HepG2 (cell line): ENCODE data around the gene BMP8A. TPM values are rescaled to one million over a fixed set of nuclear protein-coding genes. Genes with fewer than 3 reads are reported as not detected.

Experiments used
- ATAC-seq: fragments of 200-7000 bp; cut with Tn5 transposase; 3 replicates; pipeline ENCODE4 v1.9.1; 2020; ENCODE audit warnings: mild to moderate bottlenecking, moderate library complexity
- BruUV-seq: library from RNA; stranded (reverse); fragments of 400-500 nt; replicated peaks from 2 replicates; lab custom pipeline; 2021; lab: Mats Ljungman, UMichigan
- CTCF ChIA-PET: fragments of 300-600 bp; formaldehyde crosslinking; extraction: SDS; loops from one replicate; lab custom pipeline; 2021; ENCODE audit warnings: low total read pairs, inconsistent platforms, low intra/inter-chr PET ratio; lab: Yijun Ruan, JAX
- POLR2A ChIA-PET: fragments of 350-600 bp; sonication (Branson Sonifier 250); formaldehyde crosslinking; loops from one replicate; lab custom pipeline; 2020; ENCODE audit warnings: antibody characterized with exemption, inconsistent platforms; lab: Yijun Ruan, JAX
- DNase-seq: peaks from one replicate; pipeline ENCODE4 v3.0.0-alpha.2; 2015; ENCODE audit warnings: low spot score
- FAIRE-seq: peaks from 3 replicates; lab custom pipeline; 2011; peaks lifted over from hg19 to GRCh38; lab: Jason Lieb, UNC
- H2AFZ ChIP-seq: one replicate; pipeline ENCODE4 v1.6.1; 2011; ENCODE audit warnings: low read length, inconsistent platforms
- H3K27ac ChIP-seq: fragments of 300-600 bp; 3 replicates; pipeline ENCODE4 v1.8.0; 2011; ENCODE audit warnings: mixed run types, mild to moderate bottlenecking, mixed read lengths, low read length, inconsistent platforms; ENCODE audit not compliant: insufficient read depth; ENCODE audit errors: extremely low read length
- H3K27me3 ChIP-seq, 2 experiments: fragments of 200-600 bp in 1 of 2; 2 replicates in 1 of 2; 3 replicates in 1 of 2; pipeline versions ENCODE4 v1.6.0 to v1.8.0; 2011; ENCODE audit warnings: low read length in 2 of 2, mild to moderate bottlenecking in 2 of 2, moderate library complexity in 2 of 2, inconsistent platforms in 1 of 2; ENCODE audit not compliant: insufficient read depth in 2 of 2, control insufficient read depth in 1 of 2
- H3K36me3 ChIP-seq, 2 experiments: fragments of 200-600 bp in 1 of 2; replicated peaks in 1 of 2; 2 replicates in 1 of 2; 3 replicates in 1 of 2; pipeline versions ENCODE4 v1.5.1 to v1.8.0; 2011; ENCODE audit warnings: low read length in 2 of 2, inconsistent platforms in 1 of 2; ENCODE audit not compliant: insufficient read depth in 2 of 2, control insufficient read depth in 1 of 2
- H3K4me1 ChIP-seq: 2 replicates; pipeline ENCODE4 v1.5.1; 2012; ENCODE audit warnings: low read length, inconsistent platforms; ENCODE audit not compliant: insufficient read depth
- H3K4me2 ChIP-seq: 2 replicates; pipeline ENCODE4 v1.6.0; 2011; ENCODE audit warnings: low read depth, low read length, inconsistent platforms
- H3K4me3 ChIP-seq, 3 experiments: fragments of 200-600 bp in 1 of 3; sonication (generic), shearing (Covaris generic) in 1 of 3; replicated peaks in 1 of 3; 2 replicates each; pipeline ENCODE4 v1.5.1; 2011 to 2016; ENCODE audit warnings: low read length in 3 of 3, inconsistent platforms in 2 of 3, low read depth in 2 of 3, mild to moderate bottlenecking in 2 of 3, control low read depth in 1 of 3, mixed read lengths in 1 of 3; ENCODE audit not compliant: insufficient read depth in 1 of 3
- H3K79me2 ChIP-seq: one replicate; pipeline ENCODE4 v1.6.1; 2011; ENCODE audit warnings: low read length, inconsistent platforms; ENCODE audit not compliant: insufficient read depth
- H3K9ac ChIP-seq: 2 replicates; pipeline ENCODE4 v1.6.0; 2011; ENCODE audit warnings: mild to moderate bottlenecking, low read depth, low read length, inconsistent platforms; ENCODE audit not compliant: insufficient read depth
- H3K9me3 ChIP-seq: 2 replicates; pipeline ENCODE4 v1.5.1; 2012; ENCODE audit warnings: mild to moderate bottlenecking, low read length
- H4K20me1 ChIP-seq: 2 replicates; pipeline ENCODE4 v1.6.0; 2011; ENCODE audit warnings: inconsistent platforms, mild to moderate bottlenecking, low read length, moderate library complexity; ENCODE audit not compliant: insufficient read depth
- CEBPB ChIP-seq: IDR thresholded peaks from 2 replicates; pipeline ENCODE4 v1.6.1; 2011; ENCODE audit warnings: low read depth, low read length, improper control_type of control experiment, borderline replicate concordance
- MAFK ChIP-seq, 2 experiments: IDR thresholded peaks in 1 of 2; conservative IDR thresholded peaks in 1 of 2; 2 replicates each; pipeline ENCODE4 v1.6.1; 2011; ENCODE audit warnings: improper control_type of control experiment in 2 of 2, low read length in 2 of 2
- NR2F1 ChIP-seq, 2 experiments: fragments of 450-650 bp in 1 of 2; formaldehyde crosslinking in 1 of 2; IDR thresholded peaks; 2 replicates each; pipeline versions ENCODE4 v1.5.0 to v1.6.1; 2016 to 2020; ENCODE audit warnings: mild to moderate bottlenecking in 1 of 2, missing compliant biosample characterization in 1 of 2, missing genetic modification reagents in 1 of 2, moderate library complexity in 1 of 2
- SNAPC5 ChIP-seq: sonication (generic); formaldehyde crosslinking; IDR thresholded peaks from 2 replicates; pipeline ENCODE4 v1.8.1; 2023; ENCODE audit warnings: mild to moderate bottlenecking, missing genetic modification reagents, borderline replicate concordance
- STAG1 ChIP-seq: sonication (generic); formaldehyde crosslinking; IDR thresholded peaks from 2 replicates; pipeline ENCODE4 v1.4.0; 2020; ENCODE audit warnings: missing genetic modification reagents
- TBX2 ChIP-seq: sonication (generic); formaldehyde crosslinking; IDR thresholded peaks from 2 replicates; pipeline ENCODE4 v1.5.0; 2020; ENCODE audit warnings: missing genetic modification reagents, mild to moderate bottlenecking, borderline replicate concordance
- TCF7 ChIP-seq: sonication (generic); IDR thresholded peaks from 2 replicates; pipeline ENCODE4 v1.6.1; 2016; ENCODE audit warnings: antibody characterized with exemption, low read depth
- ZC3H4 ChIP-seq: sonication (generic); formaldehyde crosslinking; IDR thresholded peaks from 2 replicates; pipeline ENCODE4 v1.4.0; 2020; ENCODE audit warnings: missing genetic modification reagents, borderline replicate concordance
- ZNF234 ChIP-seq: sonication (generic); formaldehyde crosslinking; conservative IDR thresholded peaks from 2 replicates; pipeline ENCODE4 v1.5.1; 2020; ENCODE audit warnings: mild to moderate bottlenecking, missing genetic modification reagents
- ZNF562 ChIP-seq: sonication (generic); formaldehyde crosslinking; IDR thresholded peaks from 2 replicates; pipeline ENCODE4 v1.8.0; 2022; ENCODE audit warnings: missing genetic modification reagents, borderline replicate concordance
- ZNF709 ChIP-seq: sonication (generic); formaldehyde crosslinking; IDR thresholded peaks from 2 replicates; pipeline ENCODE4 v1.5.0; 2020; ENCODE audit warnings: mild to moderate bottlenecking, missing genetic modification reagents
- WGBS: methylation state at CpG from one replicate; pipeline ENCODE4 v1.1.6; 2017; ENCODE audit warnings: low lambda C conversion rate; 5-methylcytosine and 5-hydroxymethylcytosine counted together
- in situ Hi-C: cut with HindIII; loops from 2 replicates; pipeline ENCODE4 v1.10.0; 2017; ENCODE audit warnings: low pct_unique_long_range_greater_than_20kb; ENCODE audit not compliant: extremely low pct_ligation_motif_present
- intact Hi-C: fragments of 100-400 bp; cut with micrococcal nuclease; formaldehyde crosslinking; loops from one replicate; pipeline ENCODE4 v1.10.0; 2022; ENCODE audit not compliant: unreplicated experiment
- polyA plus RNA-seq, 8 experiments: library from polyadenylated mRNA; depleted of rRNA in 3 of 8; stranded (reverse) in 7 of 8; unstranded in 1 of 8; fragments of >200 nt; fragmentation: Illumina TruSeq in 4 of 8; extraction: Trizol in 4 of 8; gene quantifications; 2 replicates each; pipeline versions ENCODE4 v1.2.1 to v1.2.3, GENCODE V29; 2011 to 2016; ENCODE audit warnings: low read depth in 4 of 8, missing spikeins in 1 of 8, mixed read lengths in 1 of 8; ENCODE audit not compliant: insufficient read depth in 1 of 8
- total RNA-seq, 5 experiments: library from RNA; depleted of rRNA; stranded (reverse); fragments of >200 nt; fragmentation: Illumina TruSeq; extraction: Trizol; gene quantifications; 2 replicates each; pipeline ENCODE4 v1.2.3, GENCODE V29; 2016; ENCODE audit warnings: low read depth in 1 of 5
- TF ChIP-seq, protein P1 (sequence below): sonication (generic); formaldehyde crosslinking; IDR thresholded peaks from 2 replicates; pipeline ENCODE4 v1.4.0; 2020; ENCODE audit warnings: missing genetic modification reagents

The BMP8A gene
- total and polyA plus RNA-seq, 2 of the 13 experiments (the other 11 are each of a cell fraction or from before 2014, with no cell fraction given): 0.05 TPM; not detected in 1

DNA sequence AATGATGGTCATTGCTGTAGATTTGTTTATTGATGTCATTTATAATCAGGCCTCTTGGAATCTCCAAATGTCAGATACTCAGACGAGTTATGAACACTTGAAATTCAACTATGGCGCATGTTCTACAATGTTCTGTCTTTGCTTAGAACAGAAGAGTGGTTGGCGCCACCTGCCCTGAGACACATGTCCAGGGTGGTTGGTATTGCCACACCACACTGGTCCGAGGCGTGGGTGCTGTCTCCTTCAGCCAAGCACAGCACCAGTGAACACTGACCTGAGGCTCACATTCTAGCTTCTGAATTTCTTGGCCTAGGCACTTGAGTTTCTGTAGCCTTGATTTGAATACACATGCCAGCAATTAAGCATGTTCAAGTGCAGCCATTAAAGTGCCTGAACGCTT is 10.1 kb upstream of the BMP8A start (continued):
- TF ChIP-seq NR2F1 (CRISPR knock-in tag; IDR thresholded peaks at IDR 0.05) (no peak), TCF7 (no peak), MAFK (conservative IDR thresholded peaks at IDR 0.05 in 1 of 2, IDR thresholded peaks at IDR 0.05 in 1 of 2; ENCODE audit: low read length in 2 of 2) (no peak)

- H3K4me2 ChIP-seq: no peak overlapping the region
- peak; percentile 43; the same call in 1 of the 2 replicates for TF ChIP-seq CEBPB
- no peak for TF ChIP-seq STAG1 (CRISPR knock-in tag)
- TF ChIP-seq, all 625 proteins: peak for 1
- BruUV-seq: no TSS peak
- no peak overlapping the region for H3K27ac ChIP-seq
- DNase-seq: no peak
- ChIA-PET POLR2A (no interaction called here), CTCF (no interaction called here)
- no peaks in the 10 kb centered on the region for H3K79me2 ChIP-seq
- 82% methylated on average over 1 of the region's 1 CpG for WGBS
- H3K9ac ChIP-seq: no peak overlapping the region
- no peaks in the 10 kb centered on the region for H4K20me1 ChIP-seq
- in situ Hi-C loops (no loop called here), intact Hi-C loops (no loop called here)
- no peak overlapping the region for H2AFZ ChIP-seq
- FAIRE-seq: no peak
- no peak overlapping the region for H3K4me3 ChIP-seq
- H3K9me3 ChIP-seq: no peaks in the 10 kb centered on the region
- no peaks in the 10 kb centered on the region for H3K4me1 ChIP-seq
- H3K36me3 ChIP-seq: peaks cover 24 to 58% of the 10 kb centered on the region in 2 experiments
- ATAC-seq: no peak
- H3K27me3 ChIP-seq: no peaks in the 10 kb centered on the region
Measured at GRCh38 chr1:39483276-39483675, 8.2 kb upstream of the BMP8A start.

DNA sequence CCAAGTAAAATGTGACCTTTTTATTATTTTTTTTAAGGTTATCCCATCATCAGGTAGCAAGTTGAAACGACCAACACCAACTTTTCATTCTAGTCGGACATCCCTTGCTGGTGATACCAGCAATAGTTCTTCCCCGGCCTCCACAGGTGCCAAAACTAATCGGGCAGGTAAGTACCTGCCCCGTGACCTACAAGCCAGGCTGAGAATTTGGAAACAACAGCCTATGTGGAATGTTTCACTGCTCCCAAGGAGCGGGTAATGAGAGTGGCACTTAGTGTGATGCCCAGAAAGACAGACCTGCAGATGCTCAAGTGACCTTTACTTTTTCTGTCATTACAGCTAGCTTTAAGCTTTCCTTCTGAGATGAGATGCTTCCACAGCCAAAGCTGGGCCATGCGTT is 6.9 kb upstream of the BMP8A start:
- H3K79me2 ChIP-seq: no peaks in the 10 kb centered on the region
- ChIA-PET POLR2A (no interaction called here), CTCF (no interaction called here)
- no peak for FAIRE-seq
- H3K36me3 ChIP-seq: peaks cover 23 to 48% of the 10 kb centered on the region in 2 experiments
- H3K4me1 ChIP-seq: no peaks in the 10 kb centered on the region
- no peaks in the 10 kb centered on the region for H4K20me1 ChIP-seq
- no peak for DNase-seq
- no peak overlapping the region for H2AFZ ChIP-seq
- H3K9ac ChIP-seq: no peak overlapping the region
- no peak for TF ChIP-seq ZNF709
- TF ChIP-seq SNAPC5: no peak
- TF ChIP-seq, protein P1, sequence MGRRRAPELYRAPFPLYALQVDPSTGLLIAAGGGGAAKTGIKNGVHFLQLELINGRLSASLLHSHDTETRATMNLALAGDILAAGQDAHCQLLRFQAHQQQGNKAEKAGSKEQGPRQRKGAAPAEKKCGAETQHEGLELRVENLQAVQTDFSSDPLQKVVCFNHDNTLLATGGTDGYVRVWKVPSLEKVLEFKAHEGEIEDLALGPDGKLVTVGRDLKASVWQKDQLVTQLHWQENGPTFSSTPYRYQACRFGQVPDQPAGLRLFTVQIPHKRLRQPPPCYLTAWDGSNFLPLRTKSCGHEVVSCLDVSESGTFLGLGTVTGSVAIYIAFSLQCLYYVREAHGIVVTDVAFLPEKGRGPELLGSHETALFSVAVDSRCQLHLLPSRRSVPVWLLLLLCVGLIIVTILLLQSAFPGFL (CRISPR knock-in tag): no peak
- TF ChIP-seq ZC3H4 (CRISPR knock-in tag): no peak
- TF ChIP-seq ZNF562 (CRISPR knock-in tag): no peak
- no peak for TF ChIP-seq ZNF234 (CRISPR knock-in tag)
- no peak for TF ChIP-seq TBX2 (CRISPR knock-in tag)
- TF ChIP-seq, all 625 proteins: peak for 0
- Histone ChIP-seq H3K27ac (no peak overlapping the region), H3K4me3 (no peak overlapping the region), H3K27me3 (no peaks in the 10 kb centered on the region), H3K4me2 (no peak overlapping the region), H3K9me3 (no peaks in the 10 kb centered on the region)
- 94% methylated on average over 7 of the region's 7 CpGs for WGBS
- no peak for ATAC-seq
- intact Hi-C loops (no loop called here), in situ Hi-C loops (no loop called here)
- no TSS peak for BruUV-seq
